OCI-M1 (cell line): ENCODE data around the gene OR10H2.
"Not testable (repeated sequence)": the region's sequence is repeated elsewhere in the genome, so short reads cannot be mapped to it uniquely, and the experiment has no call there.

Source experiments
- DNase-seq: peaks from one replicate; lab custom pipeline; 2025; lab: John Stamatoyannopoulos, UW

The OR10H2 gene

GRCh38 chr19:15727724-15728123 is at the start of gene OR10H2:
OR10H2 (plus strand) TSS chr19:15728024; CDS start chr19:15728044, 20 bp downstream.
- DNase-seq: no peak

DNA sequence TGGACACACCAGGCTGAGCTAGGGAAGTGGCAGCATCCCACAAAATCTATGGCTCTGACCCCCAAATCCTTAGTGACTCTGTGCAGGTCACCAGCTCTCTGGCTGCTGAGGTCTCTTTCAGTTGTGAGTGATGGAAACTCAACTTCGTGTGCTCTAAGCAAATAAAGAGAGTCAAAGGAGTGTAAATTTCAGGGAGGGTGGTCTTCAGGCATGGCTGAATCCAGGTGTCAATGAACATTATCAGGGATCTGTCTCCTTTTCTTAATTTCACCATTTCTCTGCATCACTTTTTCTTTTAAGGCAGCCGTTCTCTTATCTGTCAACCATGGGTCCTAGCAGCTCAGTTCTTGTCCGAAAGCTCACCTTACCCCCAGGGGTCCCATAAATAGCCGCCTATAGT is 48.7 kb upstream of the OR10H2 start:
- DNase-seq: no peak

- not testable (repeated sequence) for DNase-seq
These were observed 48.0 kb upstream of the OR10H2 start for GRCh38 chr19:15679865-15680264.

GRCh38 chr19:15680478-15681322 is 47.1 kb upstream of the OR10H2 start:
- DNase-seq: no peak

DNA sequence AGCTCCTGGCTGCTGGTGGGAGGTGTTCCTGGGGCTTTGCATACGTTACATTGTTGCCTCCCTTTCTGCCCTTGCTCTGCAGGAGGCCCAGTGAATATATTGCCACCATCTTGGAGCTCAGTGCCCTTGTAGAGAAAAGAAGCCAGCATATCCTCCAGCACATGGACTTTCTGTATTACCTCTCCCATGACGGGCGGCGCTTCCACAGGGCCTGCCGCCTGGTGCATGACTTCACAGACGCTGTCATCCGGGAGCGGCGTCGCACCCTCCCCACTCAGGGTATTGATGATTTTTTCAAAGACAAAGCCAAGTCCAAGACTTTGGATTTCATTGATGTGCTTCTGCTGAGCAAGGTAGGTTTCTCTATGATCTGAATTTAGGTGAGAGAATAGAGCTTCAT is 44.4 kb upstream of the OR10H2 start:
- no peak for DNase-seq

DNA sequence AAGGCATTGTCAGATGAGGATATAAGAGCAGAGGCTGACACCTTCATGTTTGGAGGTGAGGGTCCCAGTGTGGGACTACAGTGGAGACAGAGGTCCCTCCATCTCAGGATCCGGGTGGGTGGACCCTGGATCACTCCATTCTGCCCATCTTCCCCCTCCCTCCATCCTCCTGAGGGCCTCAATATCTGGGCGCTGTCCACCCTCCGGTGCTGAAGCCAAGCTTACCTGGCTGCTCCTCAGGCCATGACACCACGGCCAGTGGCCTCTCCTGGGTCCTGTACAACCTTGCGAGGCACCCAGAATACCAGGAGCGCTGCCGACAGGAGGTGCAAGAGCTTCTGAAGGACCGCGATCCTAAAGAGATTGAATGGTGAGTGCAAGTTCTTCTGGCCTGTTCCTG is 43.0 kb upstream of the OR10H2 start:
- DNase-seq: peak; percentile 1

DNA sequence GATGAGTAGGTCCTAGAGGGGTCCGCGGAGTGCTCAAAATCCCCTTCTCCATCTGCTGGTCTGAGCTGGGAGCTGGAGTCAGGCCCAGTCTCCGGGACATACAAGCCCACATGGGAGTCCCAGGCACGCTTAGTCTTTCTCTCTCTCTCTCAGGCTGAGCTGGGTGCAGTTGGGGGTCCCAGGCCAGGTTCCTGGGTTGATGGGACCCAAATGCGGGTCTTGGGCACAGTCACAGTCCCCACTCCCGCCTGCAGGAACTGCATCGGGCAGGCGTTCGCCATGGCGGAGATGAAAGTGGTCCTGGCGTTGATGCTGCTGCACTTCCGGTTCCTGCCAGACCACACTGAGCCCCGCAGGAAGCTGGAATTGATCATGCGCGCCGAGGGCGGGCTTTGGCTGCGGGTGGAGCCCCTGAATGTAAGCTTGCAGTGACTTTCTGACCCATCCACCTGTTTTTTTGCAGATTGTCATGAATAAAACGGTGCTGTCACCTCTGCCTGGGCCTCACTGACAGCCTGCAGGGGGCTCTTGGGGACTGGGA is 31.1 kb upstream of the OR10H2 start:
- no peak for DNase-seq

DNA sequence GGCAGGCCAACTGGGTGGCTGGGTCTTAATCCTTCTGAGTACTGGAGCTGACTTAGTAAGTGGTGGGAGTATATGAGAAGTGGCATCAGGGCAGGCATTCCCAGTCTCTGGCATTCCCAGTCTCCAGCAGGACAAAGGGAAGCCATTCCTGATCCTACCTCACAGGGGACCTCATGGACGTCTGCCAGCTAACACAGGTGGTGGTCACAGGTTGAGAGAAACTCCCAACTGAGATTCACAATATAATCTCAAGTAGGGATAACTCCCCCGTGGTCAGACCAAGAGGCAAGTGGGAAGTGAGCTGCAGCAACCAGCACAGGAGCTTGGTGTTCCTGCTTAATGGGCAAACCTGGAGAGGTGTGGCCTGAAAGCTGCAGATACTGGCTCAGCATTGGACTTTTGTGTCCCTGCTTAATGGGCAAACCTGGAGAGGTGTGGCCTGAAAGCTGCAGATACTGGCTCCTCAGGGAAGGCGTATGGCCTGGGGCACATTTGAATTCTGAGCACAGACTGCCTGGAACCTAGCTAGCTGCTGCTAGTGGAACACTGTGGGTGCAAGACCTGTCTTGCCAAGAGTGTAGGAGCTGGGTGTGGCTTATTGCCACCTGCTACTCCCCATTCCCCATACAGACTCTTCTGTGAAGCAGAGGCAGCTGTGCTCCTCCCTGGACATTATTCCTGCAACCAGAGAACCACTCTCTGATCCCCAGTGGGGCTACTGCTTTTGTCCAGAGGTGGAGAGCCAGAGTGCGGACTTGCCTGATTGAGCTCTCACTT is 25.9 kb upstream of the OR10H2 start:
- DNase-seq: no peak

DNA sequence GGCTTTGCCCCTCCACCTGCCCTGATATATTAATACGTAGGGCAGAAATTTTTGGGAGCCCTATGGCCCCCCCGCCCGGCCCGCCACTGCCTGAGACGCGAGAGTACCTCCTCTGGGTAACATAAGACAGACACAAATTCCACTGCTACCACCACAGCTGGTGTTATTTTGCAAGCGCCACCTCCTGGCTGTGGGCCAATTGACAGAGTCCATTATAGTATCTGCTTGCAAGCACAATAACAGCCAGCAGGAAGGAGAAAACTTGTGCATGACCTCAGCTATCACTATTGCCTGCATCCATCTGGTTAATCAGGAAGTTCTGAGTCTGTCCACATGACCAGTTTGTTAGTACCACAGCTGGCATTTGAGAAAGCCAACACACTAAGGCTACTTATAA is 25.3 kb upstream of the OR10H2 start:
- DNase-seq: peak; percentile 63

DNA sequence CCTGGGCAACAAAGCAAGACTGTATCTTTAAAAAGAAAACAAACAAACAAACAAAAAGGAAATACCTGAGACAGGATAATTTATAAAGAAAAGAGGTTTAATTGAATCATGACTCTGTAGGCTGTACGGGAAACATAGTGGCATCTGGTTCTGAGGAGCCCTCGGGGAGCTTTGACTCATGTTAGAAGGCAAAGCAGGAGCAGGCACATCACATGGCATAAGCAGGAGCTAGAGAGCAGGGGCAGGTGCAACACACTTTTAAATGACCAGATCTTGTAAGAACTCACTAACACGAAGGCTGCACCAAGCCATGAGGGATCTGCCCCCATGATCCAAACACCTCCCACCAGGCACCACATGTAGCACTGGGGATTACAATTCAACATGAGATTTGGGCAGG is 13.2 kb upstream of the OR10H2 start:
- DNase-seq: no peak

DNA sequence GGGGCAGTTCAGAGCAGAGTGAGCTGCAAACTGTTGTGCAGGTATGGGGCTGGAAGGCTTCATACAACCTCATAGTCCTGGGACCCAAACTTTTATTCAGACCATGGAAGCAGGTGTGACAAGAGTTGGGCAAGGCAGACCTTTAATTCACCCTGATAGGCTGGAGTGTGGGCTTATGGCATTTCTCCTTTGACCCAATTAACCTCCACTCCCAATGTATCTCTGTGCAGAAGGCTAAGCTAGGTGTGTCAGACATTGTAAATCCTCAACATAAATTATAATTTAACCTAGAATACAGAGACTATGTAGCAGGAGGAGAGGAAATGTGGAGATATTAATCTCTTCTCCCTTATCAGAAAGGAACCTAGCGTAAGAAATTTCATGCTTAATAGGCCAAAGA is 12.2 kb upstream of the OR10H2 start:
- no peak for DNase-seq

GRCh38 chr19:15717809-15718208 is 10.0 kb upstream of the OR10H2 start:
- DNase-seq: peak; percentile 0

DNA sequence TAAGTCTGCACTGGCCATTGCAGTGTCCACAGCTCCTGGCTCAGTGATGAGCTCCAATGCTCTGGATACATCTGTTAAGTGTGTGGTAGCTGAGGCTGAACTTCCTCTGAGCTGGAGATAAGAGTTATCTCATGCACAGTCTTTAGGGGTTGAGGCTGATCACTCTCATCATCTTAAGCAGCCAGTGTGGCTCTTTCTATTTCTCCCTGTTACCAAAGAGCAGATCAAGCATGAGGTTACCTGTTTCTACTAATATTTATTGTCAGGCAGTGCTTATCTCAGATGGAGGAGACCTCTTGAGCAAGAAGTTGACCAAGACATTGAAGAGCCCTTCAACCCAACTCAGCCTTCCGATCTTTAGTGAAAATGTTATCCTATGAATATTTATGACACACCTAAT is 6.6 kb upstream of the OR10H2 start:
- DNase-seq: no peak

GRCh38 chr19:15722956-15723355 is 4.9 kb upstream of the OR10H2 start:
- no peak for DNase-seq

DNA sequence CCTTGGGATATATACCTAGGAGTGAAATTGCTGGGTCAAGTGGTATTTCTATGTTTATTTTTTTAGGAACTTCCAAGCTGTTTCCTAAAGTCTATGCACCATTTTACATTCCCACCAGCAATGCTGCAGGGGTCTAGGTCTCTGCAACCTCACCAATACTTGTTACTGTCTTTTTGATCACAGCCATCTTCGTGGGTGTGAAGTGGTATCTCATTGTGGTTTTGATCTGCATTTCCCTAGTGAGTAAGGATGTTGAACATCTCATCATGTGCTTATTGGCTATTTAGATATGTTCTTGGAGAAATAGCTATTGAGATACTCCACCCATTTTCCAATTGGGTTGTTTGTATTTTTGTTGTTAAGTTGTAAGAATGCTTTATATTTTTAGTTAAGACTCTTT is 2.7 kb downstream of the OR10H2 start:
- no peak for DNase-seq

GRCh38 chr19:15732388-15732787 is 4.6 kb downstream of the OR10H2 start:
- no peak for DNase-seq

DNA sequence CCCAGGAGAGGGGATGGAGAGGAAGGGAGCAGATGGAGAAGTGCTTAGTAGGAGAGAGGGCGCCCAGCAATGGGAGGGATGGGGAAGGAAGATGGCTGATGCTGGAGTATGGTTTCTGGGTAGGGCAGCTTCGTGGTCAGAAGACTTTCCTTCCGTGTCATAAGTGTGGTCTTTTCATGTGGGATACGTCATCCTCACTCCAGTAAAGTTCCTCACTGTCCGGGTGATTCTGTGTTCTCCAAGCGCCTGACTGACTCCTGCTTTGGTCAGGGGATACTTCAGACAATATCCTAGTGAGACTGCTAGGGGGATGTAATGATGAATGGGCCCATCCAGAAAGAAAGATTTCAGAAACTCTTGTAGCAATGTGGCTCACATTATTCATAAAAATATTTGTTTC is 6.1 kb downstream of the OR10H2 start:
- no peak for DNase-seq

DNA sequence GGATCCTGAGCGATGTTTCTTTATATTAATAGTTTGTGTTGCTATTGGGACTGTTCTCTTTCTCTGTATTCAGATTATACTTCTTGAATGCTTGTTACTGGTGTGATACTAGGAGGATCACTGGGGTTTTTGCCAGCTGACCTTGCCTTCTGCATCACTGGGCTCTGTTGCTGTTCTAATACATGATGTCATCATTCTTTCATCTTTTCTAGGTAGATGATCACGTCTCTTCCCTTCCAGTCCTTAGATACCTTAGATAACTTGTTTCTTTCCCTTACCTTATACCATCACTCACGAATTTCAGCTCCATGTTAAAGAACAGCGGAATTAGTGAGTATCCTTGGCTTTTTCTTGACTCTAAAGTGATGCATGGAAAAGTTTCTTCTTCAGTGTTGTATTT is 9.9 kb downstream of the OR10H2 start, which contains the start of gene OR10H3:
TSS of gene OR10H3 (plus strand) at position 264 of the 400 bp plus-strand sequence. CDS start 3,408 bp downstream, outside the sequence.
- no peak for DNase-seq

DNA sequence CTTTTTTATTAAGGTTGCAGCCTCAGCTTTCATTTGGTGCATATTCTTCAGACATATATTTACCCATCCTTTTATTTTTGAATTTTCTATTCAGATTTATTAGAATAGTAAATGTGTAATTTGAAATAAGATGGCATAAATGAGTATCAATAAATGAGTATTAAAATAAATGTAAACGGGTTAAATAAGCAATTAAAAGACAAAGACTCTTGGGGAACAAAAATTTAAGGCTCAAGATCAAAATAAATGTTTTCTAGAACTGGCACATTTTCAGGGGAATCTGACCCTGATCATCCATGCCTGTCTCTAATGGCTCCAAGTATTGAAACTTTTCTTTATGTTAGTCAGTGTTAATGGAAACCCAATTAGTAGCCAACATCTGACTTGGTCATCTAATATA is 13.0 kb downstream of the OR10H2 start:
- no peak for DNase-seq

DNA sequence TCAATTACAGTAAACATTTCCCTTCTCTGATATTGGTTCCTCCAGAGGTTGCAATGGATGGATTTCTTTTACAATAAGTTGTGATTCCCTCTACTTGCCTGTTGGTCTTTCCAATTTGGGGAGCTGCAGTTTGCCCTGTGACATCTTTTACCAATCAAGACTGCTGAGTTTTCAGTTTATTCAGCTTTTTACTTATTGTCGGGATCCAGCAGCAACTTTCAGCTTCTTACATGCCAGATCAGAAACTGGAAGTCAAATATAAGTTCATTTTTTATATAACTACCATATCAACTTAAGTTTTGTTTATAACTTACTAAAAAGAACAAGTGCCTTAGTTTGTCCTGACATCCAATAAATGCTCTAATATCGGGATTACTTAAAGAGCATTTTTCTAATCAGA is 20.4 kb downstream of the OR10H2 start:
- DNase-seq: no peak

DNA sequence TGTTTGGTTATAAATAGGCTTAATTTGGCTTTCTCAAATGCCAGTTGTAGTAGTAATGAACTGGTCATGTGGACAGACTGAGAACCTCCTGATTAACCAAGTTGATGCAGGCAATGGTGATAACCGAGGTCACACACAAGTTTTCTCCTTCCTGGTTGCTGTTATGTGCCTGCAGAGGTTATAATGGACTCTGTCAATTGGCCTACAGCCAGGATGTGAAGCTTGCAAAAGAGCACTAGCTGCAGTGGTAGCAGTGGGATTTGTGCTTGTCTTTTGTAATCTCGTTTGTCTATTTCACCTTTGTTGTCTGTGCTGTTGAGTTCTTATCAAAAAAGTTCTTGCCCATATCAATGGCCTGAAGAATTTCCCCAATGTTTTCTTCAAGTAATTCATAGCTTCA is 30.6 kb downstream of the OR10H2 start:
- no peak for DNase-seq

DNA sequence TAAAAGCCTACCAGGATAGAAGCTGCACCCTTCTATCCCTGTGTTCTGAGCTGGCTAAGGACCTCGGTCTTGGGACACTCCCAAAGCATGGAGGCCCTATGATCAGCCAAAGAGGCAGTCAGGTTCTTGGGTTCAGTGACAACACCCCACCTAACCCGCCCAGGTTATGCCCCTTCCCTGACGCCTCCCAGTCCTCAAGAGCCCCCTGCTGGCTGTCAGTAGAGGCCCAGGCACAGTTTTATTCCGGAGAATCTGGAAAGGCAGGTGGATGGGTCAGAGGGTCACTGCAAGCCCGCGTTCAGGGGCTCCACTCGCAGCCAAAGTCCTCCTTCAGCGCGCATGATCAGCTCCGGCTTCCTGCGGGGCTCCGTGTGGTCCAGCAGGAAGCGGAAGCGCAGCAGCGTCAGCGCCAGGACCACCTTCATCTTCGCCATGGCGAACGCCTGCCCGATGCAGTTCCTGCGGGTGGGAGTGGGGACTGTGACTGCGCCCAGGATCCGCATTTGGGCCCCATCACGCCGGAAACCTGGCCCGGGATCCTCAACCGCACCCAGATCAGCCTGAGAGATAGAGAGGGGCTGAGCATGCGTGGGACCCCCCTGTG is 32.2 kb downstream of the OR10H2 start:
- DNase-seq: no peak

GRCh38 chr19:15769586-15769985 is 41.8 kb downstream of the OR10H2 start:
- peak; percentile 15 for DNase-seq
